HG03060 (cell line): ENCODE data around the gene ASB16.

Source experiments
- ATAC-seq: cut with Tn5 transposase; IDR thresholded peaks from one replicate; pipeline ENCODE4 v1.9.1; 2021; ENCODE audit warnings: low read depth, moderate number of reproducible peaks; ENCODE audit not compliant: unreplicated experiment

ASB16 gene

GRCh38 chr17:44220213-44221083 is 49.9 kb downstream of the ASB16 start:
- no peak for ATAC-seq

- ATAC-seq = no peak
These were observed 50.8 kb downstream of the ASB16 start for GRCh38 chr17:44221084-44221861.

GRCh38 chr17:44221862-44222111 is 51.3 kb downstream of the ASB16 start:
- no peak for ATAC-seq

GRCh38 chr17:44222112-44222869 is 51.8 kb downstream of the ASB16 start:
- ATAC-seq = no peak

GRCh38 chr17:44223541-44224071 is 53.1 kb downstream of the ASB16 start:
- no peak for ATAC-seq
